Gastroesophageal sphincter (tissue), 4 donors: ENCODE measurements around the gene LINGO4. TPM values are rescaled to one million over a fixed set of nuclear protein-coding genes. Genes with fewer than 3 reads are reported as not detected.

Experiments
- ATAC-seq: fragments of 150-250 bp; one replicate; pipeline ENCODE4 v1.9.1; 2016; ENCODE audit warnings: mild to moderate bottlenecking, moderate library complexity
- H3K27ac ChIP-seq, 4 donors: fragments of 200-600 bp; sonication (generic) in 3 of 4; 1 replicate in 3 of 4; 2 replicates in 1 of 4; pipeline ENCODE4 v1.5.1; 2016 to 2019
- H3K27me3 ChIP-seq: fragments of 200-600 bp; sonication (generic); one replicate; pipeline ENCODE4 v1.5.1; 2019
- H3K36me3 ChIP-seq, 2 donors: fragments of 200-600 bp; sonication (generic); one replicate each; pipeline ENCODE4 v1.5.1; 2019; ENCODE audit warnings: control low read depth in 1 of 2
- H3K4me1 ChIP-seq, 3 donors: fragments of 200-600 bp; sonication (generic); 1 replicate in 2 of 3; 2 replicates in 1 of 3; pipeline ENCODE4 v1.5.1; 2016 to 2019; ENCODE audit warnings: control low read depth in 2 of 3
- H3K4me3 ChIP-seq, 2 donors: fragments of 200-600 bp; sonication (generic); one replicate each; pipeline ENCODE4 v1.5.1; 2019; ENCODE audit warnings: mild to moderate bottlenecking in 1 of 2, moderate library complexity in 1 of 2
- H3K9me3 ChIP-seq, 3 donors: fragments of 200-600 bp; sonication (generic); one replicate each; pipeline ENCODE4 v1.5.1; 2017 to 2019; ENCODE audit warnings: control low read depth in 2 of 3
- EP300 ChIP-seq: sonication (generic); formaldehyde crosslinking; IDR thresholded peaks from one replicate; pipeline ENCODE4 v1.6.1; 2017; ENCODE audit warnings: antibody characterized with exemption, mild to moderate bottlenecking
- POLR2A ChIP-seq, 2 donors: fragments of 450-650 bp; IDR thresholded peaks; one replicate each; pipeline ENCODE4 v1.6.1; 2017; ENCODE audit warnings: antibody characterized with exemption in 2 of 2, mild to moderate bottlenecking in 2 of 2, moderate library complexity in 1 of 2
- POLR2AphosphoS5 ChIP-seq: sonication (generic); formaldehyde crosslinking; IDR thresholded peaks from one replicate; pipeline ENCODE4 v1.6.1; 2017; ENCODE audit warnings: antibody characterized with exemption
- WGBS, 2 donors: methylation state at CpG; one replicate each; pipeline ENCODE4 v1.1.5; 2018; ENCODE audit warnings: low coverage in 1 of 2; 5-methylcytosine and 5-hydroxymethylcytosine counted together
- total RNA-seq, 4 donors: library from RNA; depleted of rRNA; stranded (reverse); fragments of >200 nt; gene quantifications; one replicate each; pipeline ENCODE4 v1.1.0, GENCODE V29; 2016
- TF ChIP-seq, protein P1 (sequence below), 4 experiments: fragments of 200-600 bp in 2 of 4; fragments of 450-650 bp in 2 of 4; sonication (generic) in 1 of 4; IDR thresholded peaks; one replicate each; pipeline ENCODE4 v1.5.1; 2017 to 2019; ENCODE audit warnings: antibody characterized with exemption in 4 of 4, mild to moderate bottlenecking in 2 of 4, moderate library complexity in 2 of 4

Gene LINGO4
- total RNA-seq, 4 donors from 2014 or later: not detected

DNA sequence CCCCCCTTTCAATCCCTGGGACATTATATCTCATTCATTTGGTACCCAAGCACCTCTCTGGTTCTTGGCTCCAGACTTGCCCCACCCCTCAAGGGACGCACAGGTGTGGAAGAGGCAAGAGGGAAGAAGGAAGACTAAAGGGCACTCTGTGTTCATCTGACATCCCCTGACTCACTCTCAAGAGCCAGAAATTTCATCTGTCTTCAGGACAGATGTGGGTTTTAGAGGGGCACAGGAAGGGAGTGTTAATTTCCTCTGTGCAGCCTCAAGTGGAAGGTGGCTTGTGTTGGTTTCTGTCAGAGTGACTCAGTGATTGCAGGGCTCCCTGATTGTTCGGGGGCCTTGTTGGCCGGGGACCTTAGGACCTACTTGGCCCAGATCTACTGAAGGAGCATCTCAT lies 32.0 kb upstream of the LINGO4 start:
- no peak overlapping the region for H3K4me3 ChIP-seq
- peaks cover 0 to 47% (median 9%) of the 10 kb centered on the region in 3 donors for H3K4me1 ChIP-seq
- ATAC-seq: no peak
- H3K27me3 ChIP-seq: peaks cover 42% of the 10 kb centered on the region
- H3K27ac ChIP-seq: no peak overlapping the region
- no peak for TF ChIP-seq EP300
- TF ChIP-seq, protein P1, sequence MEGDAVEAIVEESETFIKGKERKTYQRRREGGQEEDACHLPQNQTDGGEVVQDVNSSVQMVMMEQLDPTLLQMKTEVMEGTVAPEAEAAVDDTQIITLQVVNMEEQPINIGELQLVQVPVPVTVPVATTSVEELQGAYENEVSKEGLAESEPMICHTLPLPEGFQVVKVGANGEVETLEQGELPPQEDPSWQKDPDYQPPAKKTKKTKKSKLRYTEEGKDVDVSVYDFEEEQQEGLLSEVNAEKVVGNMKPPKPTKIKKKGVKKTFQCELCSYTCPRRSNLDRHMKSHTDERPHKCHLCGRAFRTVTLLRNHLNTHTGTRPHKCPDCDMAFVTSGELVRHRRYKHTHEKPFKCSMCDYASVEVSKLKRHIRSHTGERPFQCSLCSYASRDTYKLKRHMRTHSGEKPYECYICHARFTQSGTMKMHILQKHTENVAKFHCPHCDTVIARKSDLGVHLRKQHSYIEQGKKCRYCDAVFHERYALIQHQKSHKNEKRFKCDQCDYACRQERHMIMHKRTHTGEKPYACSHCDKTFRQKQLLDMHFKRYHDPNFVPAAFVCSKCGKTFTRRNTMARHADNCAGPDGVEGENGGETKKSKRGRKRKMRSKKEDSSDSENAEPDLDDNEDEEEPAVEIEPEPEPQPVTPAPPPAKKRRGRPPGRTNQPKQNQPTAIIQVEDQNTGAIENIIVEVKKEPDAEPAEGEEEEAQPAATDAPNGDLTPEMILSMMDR (IDR thresholded peaks at IDR 0.05): no peak
- no peak for TF ChIP-seq POLR2AphosphoS5
- no peak for TF ChIP-seq POLR2A (IDR thresholded peaks at IDR 0.05)
- WGBS, 2 donors: 93% methylated on average over 2 of the region's 3 CpGs; no CpG with 5 or more reads in 1 of the 2 donors
- H3K9me3 ChIP-seq: no peaks in the 10 kb centered on the region
- H3K36me3 ChIP-seq: no peaks in the 10 kb centered on the region

DNA sequence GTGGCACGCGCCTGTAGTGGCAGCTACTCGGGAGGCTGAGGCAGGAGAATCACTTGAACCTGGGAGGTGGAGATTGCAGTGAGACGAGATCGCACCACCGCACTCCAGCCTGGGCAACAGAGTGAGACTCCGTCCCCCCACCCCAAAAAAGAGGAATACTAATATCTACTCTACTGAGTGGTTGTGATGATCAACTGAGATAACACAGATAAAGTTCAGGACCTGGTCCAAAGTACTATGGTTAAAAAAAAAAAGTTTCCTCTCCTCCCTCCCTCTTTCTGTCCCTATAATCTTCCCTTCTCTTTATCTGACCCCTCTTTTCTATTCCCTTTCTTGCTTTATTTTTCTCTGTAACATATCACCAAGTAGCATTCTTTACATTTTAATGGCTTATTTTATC lies 30.4 kb upstream of the LINGO4 start:
- no peak overlapping the region for H3K4me3 ChIP-seq
- 90 to 100% methylated on average over 2 to 4 of the region's 7 CpGs for WGBS, 2 donors
- H3K4me1 ChIP-seq: peaks cover 0 to 48% (median 9%) of the 10 kb centered on the region in 3 donors
- no peak for ATAC-seq
- H3K9me3 ChIP-seq: no peaks in the 10 kb centered on the region
- H3K27me3 ChIP-seq: peaks cover 42% of the 10 kb centered on the region
- TF ChIP-seq EP300 (no peak), POLR2A (IDR thresholded peaks at IDR 0.05) (no peak), POLR2AphosphoS5 (no peak)
- TF ChIP-seq, protein P1 (IDR thresholded peaks at IDR 0.05): no peak
- no peaks in the 10 kb centered on the region for H3K36me3 ChIP-seq
- H3K27ac ChIP-seq: no peak overlapping the region

DNA sequence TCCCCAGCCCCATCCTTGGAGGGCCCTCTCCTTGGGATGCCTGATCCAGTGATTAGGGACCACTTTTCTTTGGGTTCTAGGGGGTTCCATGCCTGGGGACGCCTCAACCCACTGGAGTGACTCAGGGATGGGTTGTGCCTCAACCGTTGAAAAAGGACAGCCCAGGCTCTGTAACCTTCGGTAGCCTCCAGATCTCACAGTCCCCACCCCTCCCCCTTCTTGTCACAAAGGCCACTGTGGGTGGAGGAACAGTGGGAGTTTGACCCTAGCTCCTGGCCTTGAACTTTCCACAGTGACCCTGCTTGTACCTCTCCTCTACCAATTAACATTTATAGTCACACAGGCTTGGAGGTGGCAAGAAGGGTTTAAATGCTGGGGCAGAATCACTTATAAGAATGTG lies 29.0 kb upstream of the LINGO4 start:
- Histone ChIP-seq H3K27me3 (peaks cover 37% of the 10 kb centered on the region), H3K4me3 (no peak overlapping the region), H3K27ac (no peak overlapping the region), H3K9me3 (no peaks in the 10 kb centered on the region), H3K36me3 (no peaks in the 10 kb centered on the region), H3K4me1 (peaks cover 0 to 39% (median 4%) of the 10 kb centered on the region in 3 donors)
- no peak for TF ChIP-seq POLR2AphosphoS5
- TF ChIP-seq, protein P1 (IDR thresholded peaks at IDR 0.05): no peak
- no peak for TF ChIP-seq EP300
- no peak for TF ChIP-seq POLR2A (IDR thresholded peaks at IDR 0.05)
- no CpG with 5 or more reads among the region's 3 CpGs for WGBS, 2 donors
- ATAC-seq: no peak

DNA sequence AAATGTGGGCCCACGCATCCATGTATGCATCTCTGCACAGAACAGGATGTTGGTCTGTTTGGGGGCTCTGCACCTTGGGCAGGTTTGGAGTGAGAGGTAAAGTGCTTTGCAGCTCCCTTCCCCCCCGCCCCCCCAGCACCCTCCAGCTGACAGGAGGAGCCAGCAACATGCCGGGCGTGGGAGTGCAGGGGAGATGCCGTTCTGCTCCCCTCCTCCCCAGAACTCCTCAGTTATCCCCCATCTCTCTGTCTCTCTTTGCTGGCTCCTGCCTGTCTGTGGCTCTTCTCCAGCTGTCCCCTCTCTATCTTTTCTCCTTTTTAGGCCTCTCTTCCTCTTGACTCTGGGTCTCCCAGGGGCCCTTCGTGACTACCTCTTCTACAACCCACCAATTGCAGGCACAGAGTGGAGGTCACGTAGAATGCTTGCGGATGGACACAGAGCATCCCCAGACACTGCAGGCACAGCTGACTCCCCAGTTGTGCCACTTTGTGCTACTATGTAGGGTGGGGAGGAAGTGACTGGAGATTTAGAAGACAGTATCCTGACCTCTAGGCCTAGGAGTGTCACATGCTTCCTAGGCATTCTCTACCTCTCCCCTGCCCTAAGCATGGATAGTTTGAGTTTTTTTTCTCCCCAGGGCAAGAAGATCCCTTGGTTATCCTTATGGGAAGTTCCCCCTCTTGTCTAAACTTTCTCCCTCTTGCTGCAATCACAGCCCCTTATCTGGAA lies 28.1 kb upstream of the LINGO4 start:
- H3K27me3 ChIP-seq: peaks cover 28% of the 10 kb centered on the region
- ATAC-seq: no peak
- no peak overlapping the region for H3K27ac ChIP-seq
- peaks cover 0 to 39% (median 0%) of the 10 kb centered on the region in 3 donors for H3K4me1 ChIP-seq
- TF ChIP-seq POLR2AphosphoS5 (no peak), EP300 (no peak), POLR2A (IDR thresholded peaks at IDR 0.05) (no peak)
- TF ChIP-seq, protein P1 (IDR thresholded peaks at IDR 0.05): no peak
- WGBS, 2 donors: 67% methylated on average over 2 of the region's 8 CpGs; no CpG with 5 or more reads in 1 of the 2 donors
- no peaks in the 10 kb centered on the region for H3K9me3 ChIP-seq
- H3K4me3 ChIP-seq: no peak overlapping the region
- H3K36me3 ChIP-seq: no peaks in the 10 kb centered on the region

DNA sequence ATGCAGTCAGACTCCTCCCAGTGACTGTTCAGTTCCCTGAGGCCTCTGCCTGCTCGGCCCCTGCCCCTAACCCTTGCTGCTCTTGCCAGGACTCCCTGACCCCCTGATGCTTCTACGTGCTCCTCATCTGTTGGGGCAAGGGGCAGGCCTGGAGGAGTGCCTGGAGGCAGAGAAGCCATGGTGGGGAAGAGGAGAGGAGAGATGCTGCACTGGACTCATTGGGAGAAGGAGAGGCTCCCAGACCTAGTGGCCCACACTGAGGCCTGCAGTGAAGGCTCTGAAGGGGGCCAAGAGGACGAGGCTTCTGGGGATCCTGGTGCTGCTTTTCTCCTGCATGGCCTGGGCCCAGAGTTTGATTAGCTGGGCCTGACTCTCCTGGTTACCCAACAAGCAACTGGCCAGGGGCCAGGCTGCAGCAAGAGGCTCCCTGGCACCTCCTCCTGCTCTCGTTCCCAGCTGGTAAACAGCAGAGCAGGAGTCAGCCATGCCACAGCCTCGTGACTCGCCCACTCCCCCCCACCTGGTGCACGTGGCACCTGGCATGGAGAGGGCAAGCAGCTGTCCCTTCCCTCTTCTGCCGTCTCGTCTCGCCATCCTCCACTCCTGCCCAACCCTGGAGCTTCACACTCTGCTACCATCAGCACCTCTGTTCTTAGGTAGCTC lies 27.2 kb upstream of the LINGO4 start:
- Histone ChIP-seq H3K4me1 (peaks cover 0 to 36% (median 0%) of the 10 kb centered on the region in 3 donors), H3K27me3 (peaks cover 19% of the 10 kb centered on the region), H3K27ac (no peak overlapping the region), H3K36me3 (no peaks in the 10 kb centered on the region), H3K9me3 (no peaks in the 10 kb centered on the region), H3K4me3 (no peak overlapping the region)
- peak; percentile 50 for TF ChIP-seq POLR2AphosphoS5
- TF ChIP-seq, protein P1 (IDR thresholded peaks at IDR 0.05): no peak
- 18 to 80% methylated on average over 1 to 2 of the region's 10 CpGs for WGBS, 2 donors
- ATAC-seq: peak; percentile 64
